GM12878 (cell line): ENCODE measurements around the gene STEAP1. TPM values are rescaled to one million over a fixed set of nuclear protein-coding genes. Genes with fewer than 3 reads are reported as not detected.
"Not testable (repeated sequence)": the region's sequence is repeated elsewhere in the genome, so short reads cannot be mapped to it uniquely, and the experiment has no call there.

Experiments
- ATAC-seq: fragments of 200-7000 bp; cut with Tn5 transposase; 3 replicates; pipeline ENCODE4 v1.9.1; 2020; ENCODE audit warnings: mild to moderate bottlenecking, moderate library complexity
- BruUV-seq: library from RNA; stranded (reverse); fragments of 400-500 nt; replicated peaks from 2 replicates; lab custom pipeline; 2021; lab: Mats Ljungman, UMichigan
- CTCF ChIA-PET: fragments of 300-600 bp; sonication (Branson Sonifier 250); formaldehyde crosslinking; extraction: SDS; loops from one replicate; lab custom pipeline; 2021; ENCODE audit warnings: inconsistent platforms; lab: Yijun Ruan, JAX
- POLR2A ChIA-PET: fragments of 350-600 bp; formaldehyde crosslinking; extraction: SDS; loops from one replicate; lab custom pipeline; 2021; ENCODE audit warnings: inconsistent platforms; lab: Charles Lee
- RAD21 ChIA-PET: fragments of 300-600 bp; sonication (Branson Sonifier 250); formaldehyde crosslinking; loops from one replicate; lab custom pipeline; 2023; ENCODE audit warnings: antibody characterized with exemption; ENCODE audit not compliant: unreplicated experiment; lab: Charles Lee
- SMC1A ChIA-PET: fragments of 300-600 bp; sonication (Branson Sonifier 250); formaldehyde crosslinking; loops from one replicate; lab custom pipeline; 2023; ENCODE audit not compliant: unreplicated experiment, uncharacterized antibody; lab: Charles Lee
- DNase-seq: peaks from one replicate; pipeline ENCODE4 v3.0.0-alpha.2; 2011; ENCODE audit warnings: low read depth, low spot score
- FAIRE-seq: peaks from 3 replicates; lab custom pipeline; 2011; peaks lifted over from hg19 to GRCh38; lab: Jason Lieb, UNC
- H2AFZ ChIP-seq: 2 replicates; pipeline ENCODE4 v1.6.0; 2011; ENCODE audit warnings: low read depth, low read length, control low read depth; ENCODE audit not compliant: control insufficient read depth
- H3K27ac ChIP-seq: 2 replicates; pipeline ENCODE4 v1.5.1; 2011; ENCODE audit warnings: control low read depth; ENCODE audit not compliant: control insufficient read depth, insufficient read depth
- H3K27me3 ChIP-seq, 2 experiments: replicated peaks in 1 of 2; 2 replicates each; pipeline versions ENCODE4 v1.6.0 to v1.6.1; 2011; ENCODE audit warnings: low read length in 1 of 2; ENCODE audit not compliant: control insufficient read depth in 2 of 2, insufficient read depth in 2 of 2
- H3K36me3 ChIP-seq, 2 experiments: 2 replicates each; pipeline ENCODE4 v1.5.1; 2011; ENCODE audit warnings: low read length in 1 of 2; ENCODE audit not compliant: control insufficient read depth in 2 of 2, insufficient read depth in 2 of 2
- H3K4me1 ChIP-seq: 2 replicates; pipeline ENCODE4 v1.6.1; 2011; ENCODE audit warnings: mild to moderate bottlenecking, low read length, moderate library complexity, mixed read lengths; ENCODE audit not compliant: control insufficient read depth, insufficient read depth
- H3K4me2 ChIP-seq: 2 replicates; pipeline ENCODE4 v1.6.0; 2011; ENCODE audit warnings: control low read depth; ENCODE audit not compliant: control insufficient read depth, insufficient read depth
- H3K4me3 ChIP-seq: fragments of 200-600 bp; sonication (generic); 2 replicates; pipeline ENCODE4 v1.5.1; 2016
- H3K79me2 ChIP-seq: 2 replicates; pipeline ENCODE4 v1.6.0; 2011; ENCODE audit warnings: low read length; ENCODE audit not compliant: control insufficient read depth, insufficient read depth
- H3K9ac ChIP-seq: 2 replicates; pipeline ENCODE4 v1.8.0; 2011; ENCODE audit warnings: low read length, control low read depth, mixed read lengths; ENCODE audit not compliant: control insufficient read depth, insufficient read depth
- H3K9me3 ChIP-seq: replicated peaks from 3 replicates; pipeline ENCODE4 v1.5.1; 2011; ENCODE audit warnings: mild to moderate bottlenecking, low read length; ENCODE audit not compliant: control insufficient read depth, insufficient read depth
- H4K20me1 ChIP-seq: 2 replicates; pipeline ENCODE4 v1.6.0; 2011; ENCODE audit not compliant: control insufficient read depth, insufficient read depth
- CTCF ChIP-seq, 3 experiments: IDR thresholded peaks in 2 of 3; conservative IDR thresholded peaks in 1 of 3; 2 replicates each; pipeline ENCODE4 v1.5.1; 2011; ENCODE audit warnings: low read depth in 3 of 3, low read length in 3 of 3, mild to moderate bottlenecking in 3 of 3, control low read depth in 2 of 3, moderate library complexity in 2 of 3, inconsistent platforms in 1 of 3, mixed read lengths in 1 of 3; ENCODE audit not compliant: control insufficient read depth in 2 of 3, insufficient read depth in 1 of 3; ENCODE audit errors: extremely low read depth in 1 of 3
- RAD21 ChIP-seq: IDR thresholded peaks from 2 replicates; pipeline ENCODE4 v1.6.1; 2011; ENCODE audit warnings: mild to moderate bottlenecking, low read depth, low read length, moderate library complexity; ENCODE audit not compliant: insufficient read depth
- SMC3 ChIP-seq: IDR thresholded peaks from 2 replicates; pipeline ENCODE4 v1.6.1; 2011; ENCODE audit warnings: low read length, improper control_type of control experiment, borderline replicate concordance
- WGBS: methylation state at CpG from one replicate; pipeline ENCODE4 v1.1.6; 2016; ENCODE audit warnings: low lambda C conversion rate; ENCODE audit not compliant: insufficient replicate concordance, insufficient coverage; ENCODE audit errors: missing lambda C conversion rate; 5-methylcytosine and 5-hydroxymethylcytosine counted together
- in situ Hi-C: fragments of 300-500 bp; cut with MboI; formaldehyde crosslinking; loops from 9 replicates; pipeline ENCODE4 v1.14.3; 2018; ENCODE audit warnings: mixed read lengths
- intact Hi-C: fragments of 100-400 bp; cut with micrococcal nuclease; formaldehyde crosslinking; loops from one replicate; pipeline ENCODE4 v1.14.2; 2022; ENCODE audit not compliant: unreplicated experiment
- polyA plus RNA-seq, 11 experiments: library from polyadenylated mRNA; depleted of rRNA in 4 of 11; unstranded in 6 of 11; stranded (reverse) in 5 of 11; fragments of >200 nt; fragmentation: Nextera tagmentation in 4 of 11; fragmentation: Illumina TruSeq in 1 of 11; extraction: Ambion mirVana in 4 of 11; extraction: Trizol in 1 of 11; gene quantifications; 1 replicate in 1 of 11; 2 replicates in 10 of 11; pipeline versions ENCODE4 v1.2.1 to v1.2.3, GENCODE V29; 2011 to 2016; ENCODE audit warnings: inconsistent platforms in 2 of 11, missing spikeins in 2 of 11, low read depth in 1 of 11
- total RNA-seq, 4 experiments: library from RNA; depleted of rRNA in 3 of 4; stranded (reverse); fragments of >200 nt in 3 of 4; fragmentation: Illumina TruSeq in 1 of 4; extraction: Trizol in 1 of 4; gene quantifications; 2 replicates each; pipeline versions ENCODE4 v1.2.1 to v1.2.3, GENCODE V29; 2013 to 2021

STEAP1 gene
- total and polyA plus RNA-seq, 10 of the 15 experiments (the other 5 are each of a cell fraction or from before 2014, with no cell fraction given) = 2.1 to 44.6 (median 4.6) TPM

GRCh38 chr7:90152642-90153253, 1.5 kb upstream of the STEAP1 start:
- H3K4me3 ChIP-seq, H2AFZ ChIP-seq, H3K4me2 ChIP-seq, H3K27me3 ChIP-seq, H3K4me1 ChIP-seq, H3K9me3 ChIP-seq, ATAC-seq, H4K20me1 ChIP-seq, H3K79me2 ChIP-seq, H3K27ac ChIP-seq, BruUV-seq, H3K9ac ChIP-seq, H3K36me3 ChIP-seq, FAIRE-seq, DNase-seq: not testable (repeated sequence)
- ChIA-PET SMC1A (interaction anchor here (0.9 to 3.5 kb wide), 15 partner anchors 84 to 275 kb away, joined by 3 to 39 read pairs (median 7); partner anchors contain the start of gene CFAP69), RAD21 (interaction anchor here (0.7 to 3.9 kb wide), 16 partner anchors 35 to 479 kb away, joined by 3 to 41 read pairs (median 5); partner anchors contain the start of gene STEAP2), CTCF (interaction anchor here (0.6 to 4.7 kb wide), 25 partner anchors 27 to 303 kb away, joined by 3 to 55 read pairs (median 7); no protein-coding TSS in a partner anchor), POLR2A (interaction anchor here (0.6 to 0.7 kb wide), 2 partner anchors 98 to 117 kb away, joined by 3 to 6 read pairs; no protein-coding TSS in a partner anchor)
- intact Hi-C loops = loop anchor here (5.0 kb wide), 1 partner anchor 260 kb away; no protein-coding TSS in a partner anchor
- 34% methylated on average over 8 of the region's 9 CpGs for WGBS
- in situ Hi-C loops = loop anchor here (5.0 kb wide), 1 partner anchor 280 kb away; no protein-coding TSS in a partner anchor
- TF ChIP-seq CTCF (IDR thresholded peaks at IDR 0.05 in 2 of 3, conservative IDR thresholded peaks at IDR 0.05 in 1 of 3; ENCODE audit: control insufficient read depth in 2 of 3, extremely low read depth in 1 of 3, insufficient read depth in 1 of 3, low read depth in 3 of 3, low read length in 3 of 3) (peak; percentile 30 to 47 (median 33); a peak in 5 of 6 replicates), SMC3 (peak; percentile 72), RAD21 (peak; percentile 70)
